Mucosa of stomach (tissue), 1 donor: ENCODE measurements around the gene SCCPDH.
"Not testable (repeated sequence)": the region's sequence is repeated elsewhere in the genome, so short reads cannot be mapped to it uniquely, and the experiment has no call there.

Experiments
- H3K27me3 ChIP-seq: one replicate; pipeline ENCODE4 v1.7.0; 2013; ENCODE audit warnings: mild to moderate bottlenecking, low read length; ENCODE audit not compliant: control insufficient read depth, insufficient read depth
- H3K36me3 ChIP-seq: one replicate; pipeline ENCODE4 v1.7.0; 2013; ENCODE audit warnings: low read length; ENCODE audit not compliant: control insufficient read depth, insufficient read depth
- H3K4me1 ChIP-seq: one replicate; pipeline ENCODE4 v1.7.0; 2013; ENCODE audit warnings: mild to moderate bottlenecking, low read length; ENCODE audit not compliant: control insufficient read depth, insufficient read depth
- H3K4me3 ChIP-seq: one replicate; pipeline ENCODE4 v1.7.0; 2013; ENCODE audit warnings: low read length
- H3K9ac ChIP-seq: one replicate; pipeline ENCODE4 v1.7.0; 2013; ENCODE audit warnings: mild to moderate bottlenecking, low read length, moderate library complexity
- H3K9me3 ChIP-seq: one replicate; pipeline ENCODE4 v1.7.0; 2013; ENCODE audit warnings: mild to moderate bottlenecking, low read length, moderate library complexity; ENCODE audit not compliant: control insufficient read depth
- donor health status: Pancreatic carcinoma.

The SCCPDH gene

GRCh38 chr1:246731873-246732272, 7.7 kb downstream of the SCCPDH start:
- not testable (repeated sequence) for H3K27me3 ChIP-seq, H3K9ac ChIP-seq, H3K9me3 ChIP-seq, H3K36me3 ChIP-seq, H3K4me1 ChIP-seq, H3K4me3 ChIP-seq

GRCh38 chr1:246733704-246734103, 9.5 kb downstream of the SCCPDH start:
- Histone ChIP-seq H3K36me3 (no peaks in the 10 kb centered on the region), H3K4me1 (no peaks in the 10 kb centered on the region), H3K27me3 (no peaks in the 10 kb centered on the region), H3K4me3 (no peak overlapping the region), H3K9ac (no peak overlapping the region), H3K9me3 (no peaks in the 10 kb centered on the region)

GRCh38 chr1:246734866-246735265, 10.7 kb downstream of the SCCPDH start:
- H3K4me1 ChIP-seq, result no peaks in the 10 kb centered on the region
- H3K9ac ChIP-seq, result no peak overlapping the region
- H3K27me3 ChIP-seq, result no peaks in the 10 kb centered on the region
- no peaks in the 10 kb centered on the region for H3K36me3 ChIP-seq
- H3K4me3 ChIP-seq, result no peak overlapping the region
- H3K9me3 ChIP-seq, result no peaks in the 10 kb centered on the region

- no peak overlapping the region for H3K9ac ChIP-seq
- no peaks in the 10 kb centered on the region for H3K27me3 ChIP-seq
- H3K4me3 ChIP-seq, result no peak overlapping the region
- H3K36me3 ChIP-seq, result no peaks in the 10 kb centered on the region
- H3K4me1 ChIP-seq, result no peaks in the 10 kb centered on the region
- no peaks in the 10 kb centered on the region for H3K9me3 ChIP-seq
These were observed 11.5 kb downstream of the SCCPDH start for GRCh38 chr1:246735735-246736134.

- H3K4me1 ChIP-seq, result no peaks in the 10 kb centered on the region
- H3K9ac ChIP-seq, result no peak overlapping the region
- no peak overlapping the region for H3K4me3 ChIP-seq
- H3K27me3 ChIP-seq, result no peaks in the 10 kb centered on the region
- no peaks in the 10 kb centered on the region for H3K9me3 ChIP-seq
- no peaks in the 10 kb centered on the region for H3K36me3 ChIP-seq
These were observed 18.2 kb downstream of the SCCPDH start for GRCh38 chr1:246742396-246742795.

GRCh38 chr1:246746155-246746554, 21.9 kb downstream of the SCCPDH start:
- H3K4me3 ChIP-seq, H3K9ac ChIP-seq, H3K9me3 ChIP-seq, H3K36me3 ChIP-seq, H3K27me3 ChIP-seq, H3K4me1 ChIP-seq: not testable (repeated sequence)

- Histone ChIP-seq H3K4me1 (no peaks in the 10 kb centered on the region), H3K36me3 (no peaks in the 10 kb centered on the region), H3K9ac (no peak overlapping the region), H3K4me3 (no peak overlapping the region), H3K9me3 (no peaks in the 10 kb centered on the region), H3K27me3 (no peaks in the 10 kb centered on the region)
These were observed 23.8 kb downstream of the SCCPDH start for GRCh38 chr1:246748006-246748405.

GRCh38 chr1:246748867-246749266, 24.7 kb downstream of the SCCPDH start:
- no peaks in the 10 kb centered on the region for H3K4me1 ChIP-seq
- no peak overlapping the region for H3K9ac ChIP-seq
- no peaks in the 10 kb centered on the region for H3K36me3 ChIP-seq
- H3K27me3 ChIP-seq, result no peaks in the 10 kb centered on the region
- no peak overlapping the region for H3K4me3 ChIP-seq
- no peaks in the 10 kb centered on the region for H3K9me3 ChIP-seq

- no peak overlapping the region for H3K9ac ChIP-seq
- H3K4me3 ChIP-seq, result no peak overlapping the region
- no peaks in the 10 kb centered on the region for H3K4me1 ChIP-seq
- no peaks in the 10 kb centered on the region for H3K27me3 ChIP-seq
- no peaks in the 10 kb centered on the region for H3K36me3 ChIP-seq
- H3K9me3 ChIP-seq, result no peaks in the 10 kb centered on the region
These were observed 26.5 kb downstream of the SCCPDH start for GRCh38 chr1:246750752-246751151.

GRCh38 chr1:246753670-246754535, 29.7 kb downstream of the SCCPDH start:
- no peaks in the 10 kb centered on the region for H3K36me3 ChIP-seq
- no peaks in the 10 kb centered on the region for H3K9me3 ChIP-seq
- no peak overlapping the region for H3K9ac ChIP-seq
- H3K4me3 ChIP-seq, result no peak overlapping the region
- no peaks in the 10 kb centered on the region for H3K27me3 ChIP-seq
- no peaks in the 10 kb centered on the region for H3K4me1 ChIP-seq

- H3K9me3 ChIP-seq, result no peaks in the 10 kb centered on the region
- no peaks in the 10 kb centered on the region for H3K27me3 ChIP-seq
- H3K4me3 ChIP-seq, result no peak overlapping the region
- H3K4me1 ChIP-seq, result no peaks in the 10 kb centered on the region
- H3K36me3 ChIP-seq, result no peaks in the 10 kb centered on the region
- no peak overlapping the region for H3K9ac ChIP-seq
These were observed 31.2 kb downstream of the SCCPDH start for GRCh38 chr1:246755419-246755818.

GRCh38 chr1:246760422-246761347, 36.5 kb downstream of the SCCPDH start:
- no peak overlapping the region for H3K4me3 ChIP-seq
- H3K4me1 ChIP-seq, result no peaks in the 10 kb centered on the region
- no peaks in the 10 kb centered on the region for H3K9me3 ChIP-seq
- H3K9ac ChIP-seq, result no peak overlapping the region
- no peaks in the 10 kb centered on the region for H3K27me3 ChIP-seq
- H3K36me3 ChIP-seq, result no peaks in the 10 kb centered on the region
